ENCODE measurements around the gene ADIG. TPM values are rescaled to one million over a fixed set of nuclear protein-coding genes. Genes with fewer than 3 reads are reported as not detected.
A peak's percentile ranks its signal among the peaks of the same experiment; 100 is the strongest.

The ADIG gene
- total and polyA plus RNA-seq, 2 of the 8 experiments (the other 6 are each of a cell fraction or from before 2014, with no cell fraction given): not detected

DNA sequence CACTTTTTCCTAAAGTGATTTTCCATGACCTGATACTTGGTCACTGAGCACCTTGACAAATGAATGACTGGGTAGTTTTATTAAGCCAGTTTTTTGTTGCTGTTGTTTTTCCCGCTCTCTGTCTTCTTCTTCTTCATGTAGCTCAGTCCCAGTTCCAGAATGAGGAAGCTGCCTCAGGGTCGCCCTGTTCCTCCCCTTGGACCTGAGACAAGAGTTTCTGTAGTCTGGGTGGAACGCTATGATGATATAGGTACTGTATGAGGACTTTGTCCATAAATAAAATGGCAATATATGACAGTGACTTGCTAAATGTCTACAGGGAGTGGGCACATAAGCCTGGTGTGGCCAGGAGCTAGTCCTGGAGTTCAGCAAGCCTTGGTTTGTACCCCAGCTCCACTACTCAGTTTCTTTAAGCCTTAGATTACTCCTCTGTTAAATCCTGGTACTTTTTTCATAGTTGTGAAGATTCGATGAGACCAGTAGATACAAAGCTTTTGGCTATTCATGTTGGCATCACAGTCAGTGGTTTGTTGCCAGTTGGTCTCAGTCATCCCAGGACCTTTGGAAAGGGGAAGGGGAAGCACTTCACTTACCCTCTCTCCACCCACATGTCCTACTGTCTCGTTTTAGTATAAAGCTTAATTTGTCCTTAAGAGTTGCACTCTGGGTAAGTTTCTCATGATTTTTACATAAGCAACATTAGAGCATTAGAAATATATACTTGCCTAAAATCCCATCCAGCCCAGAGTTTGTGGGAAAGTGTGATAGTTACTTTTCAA is 11.1 kb upstream of the ADIG start:
- Histone ChIP-seq H3K79me1 (ENCODE audit: low read depth, low read length) (no peaks in the 10 kb centered on the region), H3K9ac (replicated peaks in 1 of 4; ENCODE audit: extremely low read depth in 1 of 4, low read depth in 3 of 4, low read length in 3 of 4) (peak overlapping the region in 1 of 4 experiments; percentile 49; a peak in 1 of 7 replicates), H4K5ac (ENCODE audit: insufficient read length, low read depth, low read length) (no peak overlapping the region), H3K23ac (ENCODE audit: insufficient read length) (no peak overlapping the region), H2AK5ac (ENCODE audit: low read depth, low read length) (no peak overlapping the region), H2BK120ac (replicated peaks; ENCODE audit: low read depth, low read length) (no peak overlapping the region), H3K36me3 (ENCODE audit: control insufficient read depth in 2 of 4, insufficient read depth in 4 of 4, low read length in 3 of 4) (peaks cover 0 to 25% (median 11%) of the 10 kb centered on the region in 4 experiments; a peak in 5 of 8 replicates), H3K27me3 (replicated peaks in 1 of 4; ENCODE audit: control insufficient read depth in 3 of 4, extremely low read depth in 1 of 4, insufficient read depth in 3 of 4, low read length in 3 of 4) (no peaks in the 10 kb centered on the region), H3K79me2 (ENCODE audit: control insufficient read depth in 1 of 2, insufficient read depth in 2 of 2, low read length in 2 of 2) (no peaks in the 10 kb centered on the region), H3K18ac (ENCODE audit: extremely low read depth, low read length) (no peak overlapping the region), H3K4me1 (replicated peaks in 1 of 4; ENCODE audit: control insufficient read depth in 3 of 4, insufficient read depth in 4 of 4, low read length in 3 of 4) (no peaks in the 10 kb centered on the region), H3K9me3 (ENCODE audit: insufficient read depth in 2 of 2, low read depth in 1 of 2, low read length in 1 of 2) (no peaks in the 10 kb centered on the region), H2BK15ac (ENCODE audit: low read length) (no peak overlapping the region), H3K14ac (ENCODE audit: insufficient read length) (no peak overlapping the region), H4K8ac (ENCODE audit: extremely low read depth, insufficient read depth, low read length) (no peak overlapping the region), H3K4me3 (ENCODE audit: extremely low read depth in 1 of 4, insufficient read depth in 2 of 4, low read depth in 3 of 4, low read length in 4 of 4) (no peak overlapping the region), H2BK12ac (ENCODE audit: low read depth, low read length) (no peak overlapping the region), H4K91ac (replicated peaks; ENCODE audit: insufficient read length, low read length) (no peak overlapping the region), H3K23me2 (ENCODE audit: low read depth, low read length) (no peaks in the 10 kb centered on the region), H3K4ac (replicated peaks; ENCODE audit: insufficient read length, low read depth, low read length) (no peak overlapping the region), H3K27ac (ENCODE audit: low read depth, low read length) (no peak overlapping the region), H2BK5ac (ENCODE audit: low read depth, low read length) (no peak overlapping the region), H3K4me2 (ENCODE audit: insufficient read depth in 1 of 2, low read depth in 2 of 2, low read length in 2 of 2) (no peak overlapping the region), H3K56ac (replicated peaks; ENCODE audit: insufficient read length, low read depth, low read length) (no peak overlapping the region), H4K20me1 (replicated peaks in 1 of 2; ENCODE audit: control insufficient read depth in 1 of 2, insufficient read depth in 2 of 2, low read length in 2 of 2) (no peaks in the 10 kb centered on the region), H2BK20ac (ENCODE audit: low read length) (no peak overlapping the region), H2AFZ (ENCODE audit: low read length) (no peak overlapping the region)
- WGBS, 2 experiments (ENCODE audit: extremely low coverage in 1 of 2, insufficient coverage in 1 of 2, insufficient read length in 1 of 2, insufficient replicate concordance in 2 of 2, low coverage in 1 of 2, low lambda C conversion rate in 2 of 2, missing lambda C conversion rate in 1 of 2): 79% methylated on average over 5 of the region's 5 CpGs; no CpG with 5 or more reads in 1 of the 2 experiments
- TF ChIP-seq SRF (IDR thresholded peaks at IDR 0.05; ENCODE audit: low read depth, low read length): no peak
- no peak for TF ChIP-seq KDM5A (IDR thresholded peaks at IDR 0.05; ENCODE audit: low read length)
- no peak for TF ChIP-seq NRF1 (IDR thresholded peaks at IDR 0.05; ENCODE audit: low read depth, low read length)
- TF ChIP-seq SUZ12 (IDR thresholded peaks at IDR 0.05; ENCODE audit: low read length): no peak
- TF ChIP-seq YY1 (IDR thresholded peaks at IDR 0.05; ENCODE audit: low read depth, low read length): no peak
- TF ChIP-seq CTBP2 (IDR thresholded peaks at IDR 0.05; ENCODE audit: borderline replicate concordance, insufficient read depth, insufficient read length, low read length): no peak
- no peak for TF ChIP-seq CREB1 (IDR thresholded peaks at IDR 0.05)
- no peak for TF ChIP-seq RAD21 (IDR thresholded peaks at IDR 0.05 in 1 of 2, conservative IDR thresholded peaks at IDR 0.05 in 1 of 2; ENCODE audit: low read depth in 2 of 2, low read length in 2 of 2)
- TF ChIP-seq RFX5 (IDR thresholded peaks at IDR 0.05; ENCODE audit: borderline replicate concordance, low read depth, low read length): no peak
- TF ChIP-seq, protein P1, sequence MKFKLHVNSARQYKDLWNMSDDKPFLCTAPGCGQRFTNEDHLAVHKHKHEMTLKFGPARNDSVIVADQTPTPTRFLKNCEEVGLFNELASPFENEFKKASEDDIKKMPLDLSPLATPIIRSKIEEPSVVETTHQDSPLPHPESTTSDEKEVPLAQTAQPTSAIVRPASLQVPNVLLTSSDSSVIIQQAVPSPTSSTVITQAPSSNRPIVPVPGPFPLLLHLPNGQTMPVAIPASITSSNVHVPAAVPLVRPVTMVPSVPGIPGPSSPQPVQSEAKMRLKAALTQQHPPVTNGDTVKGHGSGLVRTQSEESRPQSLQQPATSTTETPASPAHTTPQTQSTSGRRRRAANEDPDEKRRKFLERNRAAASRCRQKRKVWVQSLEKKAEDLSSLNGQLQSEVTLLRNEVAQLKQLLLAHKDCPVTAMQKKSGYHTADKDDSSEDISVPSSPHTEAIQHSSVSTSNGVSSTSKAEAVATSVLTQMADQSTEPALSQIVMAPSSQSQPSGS (IDR thresholded peaks at IDR 0.05; ENCODE audit: low read length): no peak
- ChIA-PET CTCF (ENCODE audit: partially characterized antibody) (interaction anchor here (1.1 to 1.5 kb wide), 4 partner anchors 10 to 21 kb away, joined by 3 to 5 read pairs (median 4); partner anchors contain the start of gene ADIG), POLR2A (ENCODE audit: partially characterized antibody) (no interaction called here)
- DNase-seq (ENCODE audit: low read depth in 1 of 2, low spot score in 2 of 2): no peak
- no peak for FAIRE-seq
